Activated CD8-positive, alpha-beta memory T cell treated with anti-CD3 and anti-CD28 coated beads for 36 hours (primary cell): ENCODE data around the gene WDR7. TPM values are rescaled to one million over a fixed set of nuclear protein-coding genes. Genes with fewer than 3 reads are reported as not detected.

Experiments used
- CTCF ChIA-PET: fragments of 350-600 bp; sonication (Branson Sonifier 250); formaldehyde crosslinking; loops from one replicate; lab custom pipeline; 2021; ENCODE audit warnings: antibody characterized with exemption; lab: Charles Lee
- POLR2A ChIA-PET: fragments of 350-600 bp; sonication (Branson Sonifier 250); formaldehyde crosslinking; loops from one replicate; lab custom pipeline; 2021; ENCODE audit warnings: antibody characterized with exemption; lab: Charles Lee
- total RNA-seq, 2 experiments: library from RNA; stranded (reverse); gene quantifications; one replicate each; pipeline ENCODE4 v1.2.3, GENCODE V29; 2021

WDR7 gene
- total RNA-seq, 2 experiments from 2014 or later = 14.8 to 18.5 TPM

GRCh38 chr18:57048351-57048750 lies 397.2 kb downstream of the WDR7 start:
- POLR2A ChIA-PET = no interaction called here
- CTCF ChIA-PET = no interaction called here

- ChIA-PET POLR2A (no interaction called here), CTCF (no interaction called here)
These were observed 397.7 kb downstream of the WDR7 start for GRCh38 chr18:57048859-57049258.

GRCh38 chr18:57050310-57050949 lies 399.3 kb downstream of the WDR7 start:
- ChIA-PET CTCF (no interaction called here), POLR2A (interaction anchor here (0.5 kb wide), 1 partner anchor 167 kb away, joined by 3 read pairs; no protein-coding TSS in a partner anchor)

- CTCF ChIA-PET = no interaction called here
- POLR2A ChIA-PET = no interaction called here
These were observed 400.0 kb downstream of the WDR7 start for GRCh38 chr18:57051021-57051656.

GRCh38 chr18:57051657-57052044 lies 400.5 kb downstream of the WDR7 start:
- POLR2A ChIA-PET = no interaction called here
- CTCF ChIA-PET = no interaction called here

GRCh38 chr18:57052173-57052572 lies 401.0 kb downstream of the WDR7 start:
- POLR2A ChIA-PET = no interaction called here
- CTCF ChIA-PET = no interaction called here

GRCh38 chr18:57052759-57053158 lies 401.6 kb downstream of the WDR7 start:
- POLR2A ChIA-PET = no interaction called here
- CTCF ChIA-PET = no interaction called here

- POLR2A ChIA-PET = no interaction called here
- CTCF ChIA-PET = no interaction called here
These were observed 403.7 kb downstream of the WDR7 start for GRCh38 chr18:57054891-57055290.

- ChIA-PET POLR2A (no interaction called here), CTCF (no interaction called here)
These were observed 406.7 kb downstream of the WDR7 start for GRCh38 chr18:57057890-57058289.

- POLR2A ChIA-PET = no interaction called here
- CTCF ChIA-PET = no interaction called here
These were observed 407.6 kb downstream of the WDR7 start for GRCh38 chr18:57058734-57059133.

- ChIA-PET CTCF (no interaction called here), POLR2A (no interaction called here)
These were observed 408.2 kb downstream of the WDR7 start for GRCh38 chr18:57059366-57059765.

- POLR2A ChIA-PET = no interaction called here
These were observed 409.7 kb downstream of the WDR7 start for GRCh38 chr18:57060814-57061213.

GRCh38 chr18:57062178-57062577 lies 411.0 kb downstream of the WDR7 start:
- POLR2A ChIA-PET = no interaction called here
- CTCF ChIA-PET = no interaction called here

More at GRCh38 chr18:57060814-57061213, 409.7 kb downstream of the WDR7 start:
- CTCF ChIA-PET = no interaction called here

- CTCF ChIA-PET = no interaction called here
- POLR2A ChIA-PET = no interaction called here
These were observed 411.7 kb downstream of the WDR7 start for GRCh38 chr18:57062844-57063243.

- CTCF ChIA-PET = no interaction called here
- POLR2A ChIA-PET = no interaction called here
These were observed 412.5 kb downstream of the WDR7 start for GRCh38 chr18:57063601-57064103.

- ChIA-PET POLR2A (no interaction called here), CTCF (no interaction called here)
These were observed 422.5 kb downstream of the WDR7 start for GRCh38 chr18:57073501-57074187.

- POLR2A ChIA-PET = no interaction called here
These were observed 424.7 kb downstream of the WDR7 start for GRCh38 chr18:57075716-57076400.

GRCh38 chr18:57077005-57077765 lies 426.0 kb downstream of the WDR7 start:
- CTCF ChIA-PET = no interaction called here
- POLR2A ChIA-PET = no interaction called here

More at GRCh38 chr18:57075716-57076400, 424.7 kb downstream of the WDR7 start:
- CTCF ChIA-PET = no interaction called here

GRCh38 chr18:57077786-57078552 lies 426.8 kb downstream of the WDR7 start:
- ChIA-PET POLR2A (no interaction called here), CTCF (no interaction called here)
